GM19035 (cell line): Measurements from ENCODE around the gene ESCO1.
A peak's percentile ranks its signal among the peaks of the same experiment; 100 is the strongest.
"Not testable (repeated sequence)": the region's sequence is repeated elsewhere in the genome, so short reads cannot be mapped to it uniquely, and the experiment has no call there.

ENCODE experiments used
- ATAC-seq: cut with Tn5 transposase; IDR thresholded peaks from one replicate; pipeline ENCODE4 v1.9.1; 2021; ENCODE audit not compliant: unreplicated experiment

The ESCO1 gene

GRCh38 chr18:21600526-21601410 is at the start of gene ESCO1:
Gene ESCO1, minus strand, starts transcription at chr18:21600704. Its CDS starts 25,861 bp downstream, at chr18:21574843.
- peak; percentile 89 for ATAC-seq

- ATAC-seq, result not testable (repeated sequence)
These were observed 39.9 kb upstream of the ESCO1 start for GRCh38 chr18:21640375-21640774.

GRCh38 chr18:21638822-21639221 is 38.3 kb upstream of the ESCO1 start:
- no peak for ATAC-seq

- ATAC-seq, result no peak
These were observed 36.3 kb upstream of the ESCO1 start for GRCh38 chr18:21636769-21637168.

- ATAC-seq, result no peak
These were observed 34.2 kb upstream of the ESCO1 start for GRCh38 chr18:21634588-21635199.

GRCh38 chr18:21632393-21632792 is 31.9 kb upstream of the ESCO1 start:
- ATAC-seq, result no peak

- ATAC-seq, result peak; percentile 92
These were observed 28.8 kb upstream of the ESCO1 start for GRCh38 chr18:21629089-21629832.

- ATAC-seq, result not testable (repeated sequence)
These were observed 21.1 kb upstream of the ESCO1 start for GRCh38 chr18:21621640-21622039.

GRCh38 chr18:21612125-21613039 is 11.9 kb upstream of the ESCO1 start, which contains the start of gene SNRPD1:
Gene SNRPD1, plus strand, starts transcription at chr18:21612314. Its CDS starts 116 bp downstream, at chr18:21612430.
- ATAC-seq, result peak; percentile 98

- ATAC-seq, result peak; percentile 1
These were observed 11.1 kb upstream of the ESCO1 start for GRCh38 chr18:21611401-21612124.

- no peak for ATAC-seq
These were observed 4.7 kb upstream of the ESCO1 start for GRCh38 chr18:21605213-21605612.

GRCh38 chr18:21604671-21605070 is 4.2 kb upstream of the ESCO1 start:
- ATAC-seq, result no peak

- no peak for ATAC-seq
These were observed 1.7 kb upstream of the ESCO1 start for GRCh38 chr18:21602299-21602587.

GRCh38 chr18:21599585-21600525 is 649 bp downstream of the ESCO1 start:
- peak; percentile 43 for ATAC-seq

GRCh38 chr18:21598726-21599584 is 1.5 kb downstream of the ESCO1 start:
- no peak for ATAC-seq

- ATAC-seq, result no peak
These were observed 2.9 kb downstream of the ESCO1 start for GRCh38 chr18:21597620-21598019.

- no peak for ATAC-seq
These were observed 6.8 kb downstream of the ESCO1 start for GRCh38 chr18:21593540-21594257.
